Activated effector memory CD4-positive, alpha-beta T cell treated with Interleukin-2 at 50 U/mL for 16 hours (primary cell): Measurements from ENCODE around the gene PODNL1.

Experiments
- DNase-seq: peaks from one replicate; pipeline ENCODE4 v3.0.0-alpha.2; 2020

Gene PODNL1

GRCh38 chr19:13956365-13956744, 18.1 kb upstream of the PODNL1 start:
- no peak for DNase-seq

GRCh38 chr19:13955662-13956364, 17.6 kb upstream of the PODNL1 start:
- DNase-seq, result no peak

- DNase-seq, result no peak
Measured at GRCh38 chr19:13954185-13954584, 16.0 kb upstream of the PODNL1 start.

- DNase-seq, result no peak
Measured at GRCh38 chr19:13952931-13953531, 14.8 kb upstream of the PODNL1 start.

- DNase-seq, result peak; percentile 98
Measured at GRCh38 chr19:13952154-13952930, 14.1 kb upstream of the PODNL1 start, which contains the start of gene DCAF15. TSS of gene DCAF15 (plus strand) at chr19:13952509. CDS start at chr19:13952513, 4 bp downstream.

- no peak for DNase-seq
Measured at GRCh38 chr19:13951799-13952153, 13.6 kb upstream of the PODNL1 start.

GRCh38 chr19:13951043-13951442, 12.8 kb upstream of the PODNL1 start:
- no peak for DNase-seq

- DNase-seq, result no peak
Measured at GRCh38 chr19:13946414-13946813, 8.2 kb upstream of the PODNL1 start.

GRCh38 chr19:13942023-13942684, 3.9 kb upstream of the PODNL1 start:
- DNase-seq, result no peak

GRCh38 chr19:13937479-13938300, 527 bp downstream of the PODNL1 start:
- DNase-seq, result no peak

GRCh38 chr19:13935765-13936510, 2.3 kb downstream of the PODNL1 start:
- no peak for DNase-seq

- no peak for DNase-seq
Measured at GRCh38 chr19:13934785-13935109, 3.5 kb downstream of the PODNL1 start.

GRCh38 chr19:13932911-13933393, 5.3 kb downstream of the PODNL1 start:
- DNase-seq, result no peak

GRCh38 chr19:13932149-13932637, 6.0 kb downstream of the PODNL1 start:
- DNase-seq, result no peak

GRCh38 chr19:13931391-13932148, 6.6 kb downstream of the PODNL1 start:
- DNase-seq, result no peak

GRCh38 chr19:13930402-13930801, 7.8 kb downstream of the PODNL1 start:
- DNase-seq, result no peak

- no peak for DNase-seq
Measured at GRCh38 chr19:13929956-13930355, 8.3 kb downstream of the PODNL1 start.

- no peak for DNase-seq
Measured at GRCh38 chr19:13929340-13929739, 8.9 kb downstream of the PODNL1 start.

GRCh38 chr19:13926715-13927114, 11.5 kb downstream of the PODNL1 start:
- no peak for DNase-seq

GRCh38 chr19:13926010-13926409, 12.2 kb downstream of the PODNL1 start:
- DNase-seq, result no peak
